PC-3 (cell line): ENCODE results near the gene CPLX1. TPM values are rescaled to one million over a fixed set of nuclear protein-coding genes. Genes with fewer than 3 reads are reported as not detected.
A peak's percentile ranks its signal among the peaks of the same experiment; 100 is the strongest.
"Not testable (repeated sequence)": the region's sequence is repeated elsewhere in the genome, so short reads cannot be mapped to it uniquely, and the experiment has no call there.

Experiments
- ATAC-seq: fragments of 200-7000 bp; cut with Tn5 transposase; 2 replicates; pipeline ENCODE4 v1.9.1; 2020; ENCODE audit warnings: mild to moderate bottlenecking, moderate library complexity
- BruUV-seq: library from RNA; stranded (reverse); fragments of 400-500 nt; replicated peaks from 2 replicates; lab custom pipeline; 2021; lab: Mats Ljungman, UMichigan
- CTCF ChIA-PET: fragments of 300-600 bp; sonication (Branson Sonifier 250); formaldehyde crosslinking; loops from one replicate; lab custom pipeline; 2022; ENCODE audit warnings: antibody characterized with exemption; lab: Charles Lee
- POLR2A ChIA-PET: fragments of 300-600 bp; sonication (Branson Sonifier 250); formaldehyde crosslinking; loops from one replicate; lab custom pipeline; 2022; ENCODE audit warnings: antibody characterized with exemption; ENCODE audit not compliant: unreplicated experiment; lab: Charles Lee
- DNase-seq: peaks from one replicate; pipeline ENCODE4 v3.0.0-alpha.2; 2015
- H2AFZ ChIP-seq: fragments of 300-600 bp; sonication (generic); 2 replicates; pipeline ENCODE4 v1.6.0; 2016; ENCODE audit warnings: antibody characterized with exemption, low read length
- H3F3A ChIP-seq: fragments of 300-600 bp; sonication (generic); one replicate; pipeline ENCODE4 v1.6.0; 2017; ENCODE audit warnings: antibody characterized with exemption, low read length, control low read depth, mild to moderate bottlenecking; ENCODE audit not compliant: unreplicated experiment
- H3K27ac ChIP-seq: fragments of 300-600 bp; sonication (generic); 2 replicates; pipeline ENCODE4 v1.5.1; 2016; ENCODE audit warnings: mild to moderate bottlenecking, low read length
- H3K27me3 ChIP-seq: fragments of 300-600 bp; sonication (generic); 2 replicates; pipeline ENCODE4 v1.6.1; 2016; ENCODE audit warnings: low read length, mixed read lengths
- H3K36me3 ChIP-seq: fragments of 300-600 bp; sonication (generic); 2 replicates; pipeline ENCODE4 v1.6.1; 2016; ENCODE audit warnings: low read depth, mixed run types, low read length, mixed read lengths
- H3K4me1 ChIP-seq: fragments of 300-600 bp; sonication (generic); 2 replicates; pipeline ENCODE4 v1.5.1; 2016; ENCODE audit warnings: low read length; ENCODE audit not compliant: insufficient read depth
- H3K4me2 ChIP-seq: fragments of 300-600 bp; sonication (generic); 2 replicates; pipeline ENCODE4 v1.6.0; 2016; ENCODE audit warnings: low read length
- H3K4me3 ChIP-seq: fragments of 300-600 bp; sonication (generic); 2 replicates; pipeline ENCODE4 v1.5.1; 2016; ENCODE audit warnings: mild to moderate bottlenecking, low read length, mixed read lengths
- H3K79me2 ChIP-seq: fragments of 300-600 bp; sonication (generic); 2 replicates; pipeline ENCODE4 v1.6.1; 2017; ENCODE audit warnings: low read length, mixed read lengths
- H3K9ac ChIP-seq: fragments of 300-600 bp; sonication (generic); 2 replicates; pipeline ENCODE4 v1.6.0; 2016; ENCODE audit warnings: mild to moderate bottlenecking, low read length
- H3K9me2 ChIP-seq: fragments of 300-600 bp; sonication (generic); replicated peaks from 2 replicates; pipeline ENCODE4 v1.6.1; 2016; ENCODE audit warnings: mixed run types, low read length, mixed read lengths
- H3K9me3 ChIP-seq: fragments of 300-600 bp; sonication (generic); 2 replicates; pipeline ENCODE4 v1.6.1; 2016; ENCODE audit warnings: low read length, mixed read lengths
- H4K20me1 ChIP-seq: fragments of 300-600 bp; sonication (generic); 2 replicates; pipeline ENCODE4 v1.6.1; 2016; ENCODE audit warnings: low read length, mixed read lengths
- CTCF ChIP-seq: fragments of 300-600 bp; sonication (generic); conservative IDR thresholded peaks from 2 replicates; pipeline ENCODE4 v1.5.1; 2017; ENCODE audit warnings: antibody characterized with exemption, low read depth, mild to moderate bottlenecking, low read length
- EZH2 ChIP-seq: fragments of 300-600 bp; sonication (generic); IDR thresholded peaks from one replicate; pipeline ENCODE4 v1.6.1; 2017; ENCODE audit warnings: antibody characterized with exemption, mild to moderate bottlenecking, low read length; ENCODE audit not compliant: unreplicated experiment
- EZH2phosphoT487 ChIP-seq: fragments of 300-600 bp; sonication (generic); IDR thresholded peaks from 2 replicates; pipeline ENCODE4 v1.6.1; 2018; ENCODE audit warnings: mild to moderate bottlenecking, antibody characterized with exemption, low read length, borderline replicate concordance
- intact Hi-C: fragments of 100-400 bp; cut with micrococcal nuclease; formaldehyde crosslinking; loops from 2 replicates; pipeline ENCODE4 v1.9.0; 2023
- total RNA-seq: library from RNA; depleted of rRNA; stranded (reverse); fragments of >200 nt; gene quantifications from 2 replicates; pipeline ENCODE4 v1.2.3, GENCODE V29; 2014

CPLX1 gene
- total RNA-seq, 1 experiment from 2014 or later, result 0.87 TPM

GRCh38 chr4:780716-781492 lies 45.0 kb downstream of the CPLX1 start:
- Histone ChIP-seq H3K9ac (peak overlapping the region; percentile 100), H3K4me2 (peak overlapping the region; percentile 96), H4K20me1 (peaks cover 14% of the 10 kb centered on the region; the same call in 1 of the 2 replicates), H2AFZ (no peak overlapping the region), H3K9me3 (no peaks in the 10 kb centered on the region), H3K27me3 (no peaks in the 10 kb centered on the region), H3K4me1 (peaks cover 13% of the 10 kb centered on the region), H3K36me3 (peaks cover 16% of the 10 kb centered on the region), H3F3A (no peaks in the 10 kb centered on the region), H3K79me2 (peaks cover 52% of the 10 kb centered on the region), H3K27ac (peak overlapping the region; percentile 89), H3K4me3 (peak overlapping the region; percentile 96), H3K9me2 (no peaks in the 10 kb centered on the region)
- no peak for DNase-seq
- CTCF ChIA-PET, result no interaction called here
- no peak for ATAC-seq
- TF ChIP-seq EZH2 (no peak), EZH2phosphoT487 (no peak), CTCF (no peak)
- POLR2A ChIA-PET, result no interaction called here
- TSS peak; percentile 47 for BruUV-seq
- intact Hi-C loops, result no loop called here

GRCh38 chr4:780255-780654 lies 45.7 kb downstream of the CPLX1 start:
- not testable (repeated sequence) for ATAC-seq, BruUV-seq
- H3K36me3 ChIP-seq, result peaks cover 19% of the 10 kb centered on the region

GRCh38 chr4:779555-779954 lies 46.4 kb downstream of the CPLX1 start:
- Histone ChIP-seq H3F3A (no peaks in the 10 kb centered on the region), H3K4me2 (peak overlapping the region; percentile 96; the same call in 1 of the 2 replicates), H3K36me3 (peaks cover 20% of the 10 kb centered on the region), H3K27ac (no peak overlapping the region), H3K79me2 (peaks cover 64% of the 10 kb centered on the region), H3K27me3 (no peaks in the 10 kb centered on the region), H3K9me3 (no peaks in the 10 kb centered on the region), H3K4me1 (peaks cover 13% of the 10 kb centered on the region), H3K9me2 (no peaks in the 10 kb centered on the region), H3K4me3 (peak overlapping the region; percentile 96; the same call in 1 of the 2 replicates), H3K9ac (no peak overlapping the region; the same call in 1 of the 2 replicates), H2AFZ (no peak overlapping the region), H4K20me1 (peaks cover 14% of the 10 kb centered on the region; the same call in 1 of the 2 replicates)
- CTCF ChIA-PET, result no interaction called here
- POLR2A ChIA-PET, result no interaction called here
- ATAC-seq, result no peak
- TF ChIP-seq EZH2phosphoT487 (no peak), EZH2 (no peak), CTCF (no peak)
- intact Hi-C loops, result no loop called here
- DNase-seq, result no peak
- BruUV-seq, result no TSS peak

More at GRCh38 chr4:780255-780654, 45.7 kb downstream of the CPLX1 start:
- H3K27me3 ChIP-seq, H3K9me3 ChIP-seq, intact Hi-C loops, CTCF ChIA-PET, H3K9me2 ChIP-seq, DNase-seq, H3K27ac ChIP-seq, POLR2A ChIA-PET, H3F3A ChIP-seq, H2AFZ ChIP-seq: not testable (repeated sequence)
- Histone ChIP-seq H3K9ac (peak overlapping the region; percentile 100), H4K20me1 (peaks cover 14% of the 10 kb centered on the region; the same call in 1 of the 2 replicates), H3K4me3 (peak overlapping the region; percentile 96), H3K4me2 (peak overlapping the region; percentile 96), H3K79me2 (peaks cover 57% of the 10 kb centered on the region), H3K4me1 (peaks cover 13% of the 10 kb centered on the region)
